Measurements from ENCODE around the gene CFAP58.

CFAP58 gene

DNA sequence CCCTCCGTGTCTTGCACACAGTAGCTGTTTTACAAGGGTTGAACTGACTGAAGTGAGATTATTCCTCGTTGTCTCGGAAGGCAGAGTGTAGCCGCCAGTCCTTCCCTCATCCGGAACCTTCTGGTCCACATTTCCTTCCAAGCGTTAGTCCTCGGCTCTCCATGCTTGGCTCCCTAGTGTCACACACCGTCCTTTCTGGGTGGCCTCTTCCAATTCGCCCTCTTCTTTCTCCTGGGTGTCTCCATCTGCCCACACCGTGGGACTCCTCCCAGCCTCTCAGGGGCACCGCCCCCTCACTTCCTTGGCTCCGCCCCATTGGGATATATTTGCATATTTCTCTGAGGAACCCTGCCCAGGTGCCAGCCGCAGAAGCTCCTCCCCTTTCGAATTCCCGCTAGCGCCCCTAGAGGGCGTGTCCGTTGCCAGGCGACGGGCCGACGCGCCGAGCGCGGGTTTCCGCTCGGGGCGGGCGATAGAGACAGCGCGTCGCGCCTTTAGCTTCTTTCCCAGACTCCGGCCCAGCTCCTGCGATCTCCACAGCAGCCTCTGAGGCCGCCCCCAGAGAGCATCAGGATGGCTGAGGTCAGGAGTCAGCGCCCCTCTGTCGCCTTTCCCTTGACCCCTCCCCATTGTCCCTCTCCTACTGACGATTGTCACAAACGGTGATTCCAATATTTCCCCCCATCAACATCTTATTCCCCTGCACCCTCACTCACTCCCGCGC lies at the start of gene CFAP58:
Gene CFAP58 (plus strand): TSS at position 509 of the 724 bp plus-strand sequence. CDS start 65 bp downstream, at position 574.
- peak; percentile 85 for DNase-seq (ENCODE audit: low read depth)

DNA sequence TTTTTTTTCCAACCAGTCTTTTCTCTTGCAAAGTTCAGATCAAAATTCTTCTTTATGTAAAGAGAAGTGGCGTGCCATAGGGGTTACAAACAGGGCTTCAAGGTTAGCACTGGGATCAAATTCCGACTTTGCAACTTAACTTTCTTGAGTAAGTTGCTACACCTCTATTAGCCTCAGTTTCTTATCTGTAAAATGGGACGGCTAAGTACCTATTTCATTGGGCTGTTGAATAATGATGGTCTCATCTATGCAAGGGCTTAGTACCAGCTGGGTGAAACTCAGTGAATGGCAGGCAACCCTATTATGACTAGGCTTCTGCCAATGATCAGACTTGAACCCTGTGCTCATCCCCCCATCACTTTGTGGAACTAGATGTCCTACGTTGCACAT lies 49.3 kb upstream of the CFAP58 start:
- DNase-seq (ENCODE audit: low read depth) = no peak

- no peak for DNase-seq (ENCODE audit: low read depth)
Measured at GRCh38 chr10:104304927-104305326, 48.7 kb upstream of the CFAP58 start.

DNA sequence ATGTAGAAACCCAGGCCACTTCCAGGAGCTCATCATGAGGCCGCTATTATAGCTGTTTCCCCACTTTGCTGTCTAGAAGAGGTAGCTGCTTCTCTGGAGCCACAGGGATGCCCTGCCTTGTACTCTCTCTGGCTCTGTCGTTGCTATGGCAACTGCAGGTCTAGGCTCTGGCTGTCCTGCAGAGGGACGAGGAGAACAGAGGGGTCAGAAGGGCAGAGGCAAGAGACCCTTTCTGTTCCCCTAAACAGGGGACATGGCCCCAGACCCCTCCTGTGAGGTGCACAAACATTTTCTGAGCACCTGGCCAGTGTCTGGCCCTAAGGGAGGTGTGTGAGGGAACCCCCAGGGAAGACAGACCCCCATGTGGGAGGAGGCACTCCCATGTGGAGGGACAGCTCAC lies 46.7 kb upstream of the CFAP58 start:
- no peak for DNase-seq (ENCODE audit: low read depth)

- DNase-seq (ENCODE audit: low read depth) = no peak
Measured at GRCh38 chr10:104307576-104308438, 45.8 kb upstream of the CFAP58 start.

DNA sequence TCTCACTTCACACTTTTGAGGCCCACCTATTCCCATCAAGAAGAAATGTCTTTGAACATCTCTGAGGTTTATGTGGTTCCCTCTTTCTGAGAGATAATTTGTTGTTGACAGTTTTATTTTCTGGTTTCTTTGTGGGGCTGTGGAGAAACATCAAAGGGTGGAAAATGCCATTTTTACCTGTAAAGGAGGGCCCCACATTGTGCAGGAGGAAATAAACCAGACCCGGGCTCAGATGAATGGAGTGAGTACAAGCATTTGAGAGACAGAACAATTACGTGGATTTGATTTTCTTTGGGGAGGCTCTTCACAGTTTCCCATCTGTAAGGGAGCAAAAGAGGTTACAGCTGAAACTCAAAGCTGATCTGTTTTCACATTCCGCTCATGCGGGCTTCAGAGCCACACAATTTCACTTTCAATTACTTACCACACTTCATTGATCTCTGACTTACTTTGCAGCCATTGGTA lies 45.2 kb upstream of the CFAP58 start:
- no peak for DNase-seq (ENCODE audit: low read depth)

DNA sequence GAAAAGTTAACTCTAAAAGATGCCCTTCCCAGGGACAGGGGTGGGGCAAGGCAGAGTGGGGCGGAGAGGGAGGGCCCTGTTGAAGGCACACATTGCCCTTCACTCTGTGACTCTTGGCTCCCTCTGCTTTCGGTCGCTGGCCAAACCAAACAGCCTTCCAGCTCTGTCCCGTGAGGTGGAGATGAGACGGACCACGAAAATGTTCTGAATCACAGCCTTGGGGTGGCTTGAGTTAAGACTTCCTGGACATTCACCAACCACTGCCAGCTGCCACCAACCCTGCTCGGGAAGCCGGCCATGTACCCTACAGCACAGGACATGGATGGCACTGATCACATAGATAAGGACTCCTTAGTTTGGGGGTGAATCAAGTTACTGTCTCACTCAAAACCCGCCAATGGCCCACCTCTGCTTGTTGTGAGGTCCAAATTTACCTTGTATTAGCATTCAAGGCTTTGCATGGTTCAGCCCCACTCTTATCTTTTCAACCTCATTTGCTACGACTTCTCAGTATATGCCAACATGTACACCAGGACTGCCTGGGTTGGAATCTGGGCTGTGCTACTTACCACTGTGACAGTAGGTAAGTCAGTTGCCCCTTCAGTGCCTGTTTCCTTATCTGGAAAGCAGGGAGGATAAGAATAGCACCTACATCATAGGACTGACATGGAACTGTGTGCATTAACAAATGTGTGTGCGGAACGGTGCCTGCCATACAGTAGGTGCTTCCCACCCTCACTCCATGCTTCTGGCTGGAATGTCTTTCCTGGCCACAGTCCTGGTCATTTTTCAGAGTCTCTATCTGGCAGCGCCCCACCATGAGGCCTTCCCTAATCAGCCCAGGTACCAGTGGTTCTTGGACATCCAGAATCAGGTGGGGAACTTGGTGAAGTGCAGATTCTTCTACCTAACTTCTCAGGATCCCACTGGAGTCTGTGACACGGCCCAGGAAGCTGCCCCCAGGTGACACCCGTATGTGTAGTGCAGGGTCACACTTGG lies 43.4 kb upstream of the CFAP58 start:
- DNase-seq (ENCODE audit: low read depth) = no peak

- no peak for DNase-seq (ENCODE audit: low read depth)
Measured at GRCh38 chr10:104311184-104311720, 42.4 kb upstream of the CFAP58 start.

DNA sequence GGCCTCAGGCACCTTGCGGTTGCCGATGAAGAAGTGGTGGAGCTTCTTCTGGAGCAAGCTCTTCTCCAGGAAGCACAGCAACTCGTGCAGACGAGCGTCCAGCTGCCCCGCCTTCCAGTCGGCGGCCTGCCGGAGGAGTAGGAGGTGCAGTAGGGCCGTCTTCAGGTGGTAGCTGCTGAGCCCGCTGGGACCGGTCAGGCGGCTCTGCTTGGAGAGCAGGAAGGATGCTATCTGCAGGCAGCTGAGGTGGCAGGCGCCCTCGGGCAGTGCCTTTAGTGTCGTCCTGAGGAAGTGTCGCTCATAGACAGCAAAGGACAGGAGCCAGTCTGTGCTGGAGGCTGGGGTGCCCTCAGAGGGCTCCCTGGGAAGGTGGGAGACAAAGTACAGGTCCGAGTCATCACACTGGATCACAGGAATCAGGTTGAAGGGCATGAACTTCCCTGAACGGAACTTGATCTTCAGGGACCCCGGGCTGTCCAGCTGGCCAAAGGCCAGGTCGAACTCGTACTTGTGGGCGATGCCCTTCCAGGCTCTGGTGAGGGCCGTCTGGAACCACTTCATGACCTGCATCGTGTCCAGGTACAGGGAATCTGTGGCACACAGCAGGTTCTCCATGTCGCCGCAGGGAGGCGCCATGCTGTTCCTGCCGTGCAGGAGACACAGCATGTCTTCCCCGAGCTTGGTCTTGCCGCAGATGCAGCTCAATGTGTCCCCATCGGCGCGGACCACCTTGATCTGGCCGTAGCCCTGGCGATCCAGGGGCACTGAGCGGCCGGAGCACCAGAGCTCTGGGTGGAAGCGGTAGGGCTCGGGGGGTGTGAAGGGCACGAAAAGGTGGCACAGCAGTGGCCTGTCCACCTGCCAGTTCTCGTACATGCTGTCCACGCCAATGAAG lies 38.8 kb upstream of the CFAP58 start:
- no peak for DNase-seq (ENCODE audit: low read depth)

- DNase-seq (ENCODE audit: low read depth) = no peak
Measured at GRCh38 chr10:104315486-104315921, 38.1 kb upstream of the CFAP58 start.

- no peak for DNase-seq (ENCODE audit: low read depth)
Measured at GRCh38 chr10:104316321-104317099, 37.1 kb upstream of the CFAP58 start.

- DNase-seq (ENCODE audit: low read depth) = no peak
Measured at GRCh38 chr10:104317269-104317710, 36.3 kb upstream of the CFAP58 start.

GRCh38 chr10:104317726-104318299 lies 35.8 kb upstream of the CFAP58 start:
- no peak for DNase-seq (ENCODE audit: low read depth)

GRCh38 chr10:104318326-104318725 lies 35.3 kb upstream of the CFAP58 start:
- no peak for DNase-seq (ENCODE audit: low read depth)

DNA sequence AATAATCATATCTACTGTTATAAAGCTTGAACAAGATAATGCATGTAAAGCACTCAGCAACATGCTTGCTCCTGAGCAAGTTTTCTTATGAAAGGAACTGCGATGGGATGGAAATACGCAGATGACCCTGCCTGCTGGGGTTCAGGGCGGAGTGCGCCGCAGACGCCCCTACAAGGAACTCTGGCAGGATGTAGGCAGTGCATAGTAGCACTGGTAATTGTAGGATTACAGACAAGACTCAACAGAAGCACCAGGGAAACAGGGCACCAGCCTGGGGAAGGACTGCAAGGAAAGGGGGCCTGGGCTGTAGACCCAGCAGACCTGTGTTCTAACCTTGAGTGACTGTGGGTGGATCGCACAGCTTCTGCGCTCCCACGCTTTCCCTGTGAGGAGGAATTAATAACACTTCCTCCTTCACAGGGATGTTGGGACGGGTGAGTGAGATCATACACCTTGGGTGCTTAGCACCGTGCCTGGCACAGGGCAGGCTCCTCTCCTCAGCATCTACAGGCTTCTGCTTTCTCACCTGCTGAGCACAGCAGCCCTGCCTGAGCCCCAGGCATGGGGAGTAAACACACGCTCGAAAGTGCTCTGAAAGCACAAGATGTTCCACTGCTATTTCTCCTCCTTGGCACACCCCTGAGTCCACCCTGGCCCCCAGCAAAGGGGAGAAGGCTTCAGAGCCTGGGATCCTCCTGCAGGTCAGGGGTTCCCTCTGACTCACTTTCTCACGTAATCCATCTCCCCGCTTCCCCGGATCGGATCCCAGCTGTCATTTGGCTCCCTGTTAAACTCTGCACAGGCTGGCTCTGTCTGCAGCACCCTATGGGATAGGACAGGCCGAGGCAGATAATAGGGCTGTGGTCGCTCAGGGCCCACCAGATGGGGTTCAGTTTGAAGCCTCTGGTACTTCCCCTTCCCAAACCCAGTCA lies 34.6 kb upstream of the CFAP58 start:
- DNase-seq (ENCODE audit: low read depth) = no peak

GRCh38 chr10:104321226-104321625 lies 32.4 kb upstream of the CFAP58 start:
- DNase-seq (ENCODE audit: low read depth) = no peak

DNA sequence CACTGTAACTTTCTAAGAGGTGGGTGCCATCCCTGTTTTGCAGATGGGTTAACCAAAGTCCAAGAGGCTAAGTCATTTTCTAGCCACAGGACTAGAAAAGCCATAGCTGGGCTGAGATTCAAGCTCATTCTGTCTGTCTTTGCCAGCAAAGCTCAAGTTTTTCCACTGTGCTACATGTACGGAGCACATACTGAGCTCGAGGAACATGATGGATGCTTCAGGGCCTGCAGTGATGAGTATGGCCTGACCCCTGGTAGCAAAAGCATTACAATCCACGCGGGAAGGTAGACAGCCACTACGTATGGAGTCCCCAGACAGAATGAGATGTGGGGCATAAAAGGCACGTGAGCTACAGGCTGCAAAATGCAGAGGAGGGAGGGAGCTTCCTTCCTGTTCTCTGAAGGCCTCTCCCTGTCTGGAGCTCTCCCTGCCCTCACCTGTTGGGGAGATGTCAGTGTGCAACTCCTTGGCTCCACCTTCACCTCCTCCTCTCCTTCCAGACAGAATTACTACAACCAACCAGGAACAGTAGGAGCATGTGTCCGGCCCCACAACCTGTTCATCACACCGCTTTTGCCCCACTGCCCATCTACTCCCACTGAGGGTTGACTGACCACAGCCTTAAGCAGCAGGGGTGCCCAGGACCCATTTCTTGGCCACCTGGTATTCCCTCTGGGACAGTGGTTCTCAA lies 31.8 kb upstream of the CFAP58 start:
- DNase-seq (ENCODE audit: low read depth) = no peak

DNA sequence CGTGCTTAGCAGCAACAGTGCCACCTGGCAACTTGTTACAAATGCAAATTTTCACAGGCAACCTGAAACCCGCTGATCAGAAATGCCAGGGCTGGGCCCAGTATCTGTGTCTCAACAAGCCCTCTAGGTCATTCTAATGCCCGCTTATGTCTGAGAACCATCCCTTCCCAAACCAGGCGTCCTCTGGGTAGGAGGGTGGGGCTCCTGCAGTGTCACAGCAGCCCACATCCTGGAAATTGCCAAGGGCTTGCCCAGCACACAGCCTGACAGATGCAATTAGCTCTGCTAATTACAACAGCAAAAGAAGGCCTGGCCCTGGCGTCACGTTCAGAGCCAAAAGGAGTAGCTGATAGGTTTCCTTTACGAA lies 31.2 kb upstream of the CFAP58 start:
- no peak for DNase-seq (ENCODE audit: low read depth)
